DND-41 (cell line): ENCODE results near the gene NEMF.

Experiments
- CTCF ChIP-seq: IDR thresholded peaks from 2 replicates; pipeline ENCODE4 v1.5.1; 2012; ENCODE audit warnings: borderline replicate concordance, low read length, moderate library complexity, mild to moderate bottlenecking; ENCODE audit not compliant: poor library complexity, severe bottlenecking; ENCODE audit errors: extremely low read depth
- EZH2 ChIP-seq: IDR thresholded peaks from 3 replicates; pipeline ENCODE4 v1.6.1; 2012; ENCODE audit warnings: borderline replicate concordance, low read depth, mild to moderate bottlenecking, moderate library complexity, low read length, inconsistent platforms; ENCODE audit not compliant: severe bottlenecking

- TF ChIP-seq EZH2 (no peak), CTCF (no peak)
These were observed 9.1 kb upstream of the NEMF start for GRCh38 chr14:49861699-49862088.
